ENCODE results near the gene OARD1.

Gene OARD1

GRCh38 chr6:41049521-41049920, 22.6 kb downstream of the OARD1 start:
- DNase-seq = peak; percentile 35
- TF ChIP-seq CTCF (IDR thresholded peaks at IDR 0.05) = no peak
- peaks cover 80% of the 10 kb centered on the region for H3K4me1 Mint-ChIP-seq
- H3K27ac Mint-ChIP-seq = peak overlapping the region; percentile 95
- H3K27me3 Mint-ChIP-seq (ENCODE audit: low read depth, poor library complexity) = peaks cover 9% of the 10 kb centered on the region
- no peaks in the 10 kb centered on the region for H3K9me3 Mint-ChIP-seq
- no peaks in the 10 kb centered on the region for H3K36me3 Mint-ChIP-seq (ENCODE audit: low read depth)
- no peak overlapping the region for H3K4me3 Mint-ChIP-seq

GRCh38 chr6:41047745-41048732, 24.1 kb downstream of the OARD1 start:
- H3K27me3 Mint-ChIP-seq (ENCODE audit: low read depth, poor library complexity) = peaks cover 9% of the 10 kb centered on the region
- H3K4me1 Mint-ChIP-seq = peaks cover 67% of the 10 kb centered on the region
- H3K9me3 Mint-ChIP-seq = no peaks in the 10 kb centered on the region
- peak overlapping the region; percentile 36 for H3K4me3 Mint-ChIP-seq
- DNase-seq = no peak
- no peaks in the 10 kb centered on the region for H3K36me3 Mint-ChIP-seq (ENCODE audit: low read depth)
- H3K27ac Mint-ChIP-seq = peak overlapping the region; percentile 95
- TF ChIP-seq CTCF (IDR thresholded peaks at IDR 0.05) = no peak

- no peak overlapping the region for H3K27ac Mint-ChIP-seq
- H3K4me3 Mint-ChIP-seq = no peak overlapping the region
- DNase-seq = no peak
- no peaks in the 10 kb centered on the region for H3K36me3 Mint-ChIP-seq (ENCODE audit: low read depth)
- H3K9me3 Mint-ChIP-seq = no peaks in the 10 kb centered on the region
- H3K27me3 Mint-ChIP-seq (ENCODE audit: low read depth, poor library complexity) = peaks cover 9% of the 10 kb centered on the region
- H3K4me1 Mint-ChIP-seq = peaks cover 59% of the 10 kb centered on the region
- TF ChIP-seq CTCF (IDR thresholded peaks at IDR 0.05) = no peak
These were observed 24.9 kb downstream of the OARD1 start for GRCh38 chr6:41047306-41047705.

GRCh38 chr6:41046084-41046483, 26.1 kb downstream of the OARD1 start:
- H3K9me3 Mint-ChIP-seq = no peaks in the 10 kb centered on the region
- peaks cover 48% of the 10 kb centered on the region for H3K4me1 Mint-ChIP-seq
- no peak overlapping the region for H3K4me3 Mint-ChIP-seq
- DNase-seq = no peak
- no peak for TF ChIP-seq CTCF (IDR thresholded peaks at IDR 0.05)
- H3K36me3 Mint-ChIP-seq (ENCODE audit: low read depth) = no peaks in the 10 kb centered on the region
- peak overlapping the region; percentile 42 for H3K27ac Mint-ChIP-seq
- peaks cover 7% of the 10 kb centered on the region for H3K27me3 Mint-ChIP-seq (ENCODE audit: low read depth, poor library complexity)

GRCh38 chr6:41045664-41046063, 26.5 kb downstream of the OARD1 start:
- no peak overlapping the region for H3K4me3 Mint-ChIP-seq
- no peak for DNase-seq
- peaks cover 7% of the 10 kb centered on the region for H3K27me3 Mint-ChIP-seq (ENCODE audit: low read depth, poor library complexity)
- TF ChIP-seq CTCF (IDR thresholded peaks at IDR 0.05) = no peak
- H3K27ac Mint-ChIP-seq = no peak overlapping the region
- peaks cover 45% of the 10 kb centered on the region for H3K4me1 Mint-ChIP-seq
- no peaks in the 10 kb centered on the region for H3K36me3 Mint-ChIP-seq (ENCODE audit: low read depth)
- H3K9me3 Mint-ChIP-seq = no peaks in the 10 kb centered on the region

- H3K27ac Mint-ChIP-seq = no peak overlapping the region
- no peak for TF ChIP-seq CTCF (IDR thresholded peaks at IDR 0.05)
These were observed 29.0 kb downstream of the OARD1 start for GRCh38 chr6:41043151-41043550.

More at GRCh38 chr6:41043151-41043550, 29.0 kb downstream of the OARD1 start:
- Mint-ChIP-seq H3K27me3 (ENCODE audit: low read depth, poor library complexity) (peaks cover 9% of the 10 kb centered on the region), H3K4me3 (no peak overlapping the region), H3K4me1 (peaks cover 27% of the 10 kb centered on the region), H3K36me3 (ENCODE audit: low read depth) (no peaks in the 10 kb centered on the region), H3K9me3 (no peaks in the 10 kb centered on the region)
- DNase-seq = no peak

Measured in nephron progenitor cell (in vitro differentiated cells).